HCT116 (cell line): ENCODE measurements around the gene GRM8. TPM values are rescaled to one million over a fixed set of nuclear protein-coding genes. Genes with fewer than 3 reads are reported as not detected.

Experiments
- ATAC-seq: fragments of 200-7000 bp; cut with Tn5 transposase; 2 replicates; pipeline ENCODE4 v1.9.1; 2020; ENCODE audit warnings: mild to moderate bottlenecking, moderate library complexity
- BruUV-seq: library from RNA; stranded (reverse); fragments of 400-500 nt; replicated peaks from 2 replicates; lab custom pipeline; 2021; lab: Mats Ljungman, UMichigan
- CTCF ChIA-PET: fragments of 300-600 bp; sonication (Branson Sonifier 250); formaldehyde crosslinking; loops from one replicate; lab custom pipeline; 2021; ENCODE audit warnings: antibody characterized with exemption; lab: Charles Lee
- POLR2A ChIA-PET: fragments of 300-600, 350-600 bp; sonication (Branson Sonifier 250); formaldehyde crosslinking; loops from one replicate; lab custom pipeline; 2021; ENCODE audit warnings: antibody characterized with exemption; lab: Charles Lee
- RAD21 ChIA-PET, 2 experiments: fragments of 300-600 bp; sonication (Branson Sonifier 250); formaldehyde crosslinking; loops; one replicate each; lab custom pipeline; 2023; ENCODE audit warnings: low total read pairs in 2 of 2; ENCODE audit not compliant: uncharacterized antibody in 2 of 2, unreplicated experiment in 2 of 2, low non-redundant PET in 1 of 2; lab: Charles Lee
- DNase-seq: peaks from one replicate; pipeline ENCODE4 v3.0.0-alpha.2; 2010; ENCODE audit warnings: low read depth, low spot score
- H2AFZ ChIP-seq: fragments of 200-600 bp; shearing (Covaris generic), sonication (generic); 2 replicates; pipeline ENCODE4 v1.6.1; 2017; ENCODE audit warnings: low read depth, mixed run types, mixed read lengths, antibody characterized with exemption, low read length; ENCODE audit not compliant: poor library complexity, severe bottlenecking
- H3K27ac ChIP-seq: 2 replicates; pipeline ENCODE4 v1.5.1; 2012; ENCODE audit warnings: low read depth, low read length
- H3K27me3 ChIP-seq: fragments of 200-600 bp; sonication (generic); 2 replicates; pipeline ENCODE4 v1.6.1; 2016; ENCODE audit warnings: mixed run types, low read length, mixed read lengths; ENCODE audit not compliant: insufficient read depth
- H3K36me3 ChIP-seq, 2 experiments: fragments of 200-500 bp in 1 of 2; fragments of 200-600 bp in 1 of 2; sonication (Bioruptor generic) in 1 of 2; sonication (generic) in 1 of 2; 2 replicates each; pipeline versions ENCODE4 v1.5.1 to v1.6.1; 2014 to 2016; ENCODE audit warnings: low read length in 2 of 2, inconsistent platforms in 1 of 2, mixed read lengths in 1 of 2, mixed run types in 1 of 2; ENCODE audit not compliant: insufficient read depth in 2 of 2, control insufficient read depth in 1 of 2
- H3K4me1 ChIP-seq, 2 experiments: fragments of 200-600 bp in 1 of 2; sonication (generic) in 1 of 2; 2 replicates each; pipeline versions ENCODE4 v1.5.1 to v1.6.1; 2012 to 2017; ENCODE audit warnings: low read length in 2 of 2, inconsistent platforms in 1 of 2, mild to moderate bottlenecking in 1 of 2, mixed read lengths in 1 of 2, mixed run types in 1 of 2, moderate library complexity in 1 of 2; ENCODE audit not compliant: insufficient read depth in 2 of 2, control insufficient read depth in 1 of 2
- H3K4me2 ChIP-seq: fragments of 200-600 bp; sonication (generic); 2 replicates; pipeline ENCODE4 v1.6.1; 2017; ENCODE audit warnings: mixed run types, low read length, mixed read lengths
- H3K4me3 ChIP-seq, 2 experiments: fragments of 200-600 bp in 1 of 2; sonication (generic) in 1 of 2; replicated peaks in 1 of 2; 2 replicates each; pipeline ENCODE4 v1.5.1; 2011 to 2016; ENCODE audit warnings: low read length in 2 of 2, control low read depth in 1 of 2, low read depth in 1 of 2, mild to moderate bottlenecking in 1 of 2, mixed read lengths in 1 of 2, mixed run types in 1 of 2
- H3K79me2 ChIP-seq: fragments of 200-600 bp; sonication (generic); 2 replicates; pipeline ENCODE4 v1.6.1; 2017; ENCODE audit warnings: mild to moderate bottlenecking, mixed run types, low read length, moderate library complexity, mixed read lengths; ENCODE audit not compliant: insufficient read depth
- H3K9ac ChIP-seq: fragments of 200-600 bp; sonication (generic); 2 replicates; pipeline ENCODE4 v1.6.1; 2016; ENCODE audit warnings: low read length, mixed read lengths
- H3K9me2 ChIP-seq: fragments of 200-600 bp; sonication (generic), shearing (Covaris generic); 2 replicates; pipeline ENCODE4 v1.6.1; 2017; ENCODE audit warnings: mixed run types, mild to moderate bottlenecking, moderate library complexity; ENCODE audit not compliant: insufficient read depth
- H3K9me3 ChIP-seq, 2 experiments: fragments of 200-500 bp in 1 of 2; fragments of 200-600 bp in 1 of 2; sonication (Bioruptor generic) in 1 of 2; sonication (generic) in 1 of 2; 2 replicates each; pipeline ENCODE4 v1.6.1; 2014 to 2017; ENCODE audit warnings: low read length in 2 of 2, mixed read lengths in 2 of 2, inconsistent platforms in 1 of 2, low read depth in 1 of 2, mild to moderate bottlenecking in 1 of 2, mixed run types in 1 of 2, moderate library complexity in 1 of 2; ENCODE audit not compliant: control insufficient read depth in 1 of 2, insufficient read depth in 1 of 2
- H4K20me1 ChIP-seq: fragments of 200-600 bp; sonication (generic), shearing (Covaris generic); 2 replicates; pipeline ENCODE4 v1.6.1; 2017; ENCODE audit warnings: mixed run types, mild to moderate bottlenecking, moderate library complexity; ENCODE audit not compliant: insufficient read depth
- EZH2phosphoT487 ChIP-seq: fragments of 200-600 bp; IDR thresholded peaks from 2 replicates; pipeline ENCODE4 v1.6.1; 2018; ENCODE audit warnings: antibody characterized with exemption, borderline replicate concordance
- POLR2A ChIP-seq: IDR thresholded peaks from 2 replicates; pipeline ENCODE4 v1.7.0; 2011; ENCODE audit warnings: borderline replicate concordance; ENCODE audit not compliant: insufficient read depth, insufficient read length; ENCODE audit errors: extremely low read depth
- SIN3A ChIP-seq: IDR thresholded peaks from 2 replicates; pipeline ENCODE4 v1.6.1; 2012; ENCODE audit warnings: low read depth
- SP1 ChIP-seq: IDR thresholded peaks from 2 replicates; pipeline ENCODE4 v1.6.1; 2012; ENCODE audit warnings: low read depth
- intact Hi-C: fragments of 100-400 bp; cut with micrococcal nuclease; formaldehyde crosslinking; loops from 2 replicates; pipeline ENCODE4 v1.10.0; 2022
- total RNA-seq: library from RNA; stranded (reverse); gene quantifications from one replicate; pipeline ENCODE4 v1.2.1, GENCODE V29; 2021; ENCODE audit not compliant: unreplicated experiment

GRM8 gene
- total RNA-seq, 1 experiment from 2014 or later: 0.05 TPM

DNA sequence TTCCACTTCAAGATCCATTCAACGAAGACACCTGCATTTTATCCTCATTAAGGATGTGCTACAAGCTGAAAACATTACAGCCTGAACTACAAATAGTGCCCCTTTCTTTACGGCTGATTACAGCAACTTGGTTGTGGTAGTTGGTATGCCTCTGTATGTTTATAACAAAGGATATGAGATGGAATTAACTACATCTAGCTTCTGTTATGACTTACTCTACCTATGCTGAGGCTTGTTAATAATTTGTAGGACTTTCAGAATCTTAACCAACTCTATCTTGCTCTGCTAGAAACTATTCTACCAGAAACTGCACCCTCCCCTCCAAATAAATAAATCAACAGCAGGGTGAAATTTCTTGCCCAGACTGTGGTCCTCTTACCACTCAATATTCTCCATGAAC lies 448.1 kb downstream of the GRM8 start:
- H3K4me3 ChIP-seq: no peak overlapping the region
- no peaks in the 10 kb centered on the region for H3K9me3 ChIP-seq
- CTCF ChIA-PET: no interaction called here
- H3K9ac ChIP-seq: no peak overlapping the region
- H3K27me3 ChIP-seq: no peaks in the 10 kb centered on the region
- H3K4me1 ChIP-seq: no peaks in the 10 kb centered on the region
- no peak overlapping the region for H2AFZ ChIP-seq
- RAD21 ChIA-PET: no interaction called here
- H3K79me2 ChIP-seq: no peaks in the 10 kb centered on the region
- no peaks in the 10 kb centered on the region for H3K9me2 ChIP-seq
- intact Hi-C loops: loop anchor here (5.0 kb wide), 2 partner anchors 643 to 1403 kb away; no protein-coding TSS in a partner anchor
- TF ChIP-seq EZH2phosphoT487 (no peak), SP1 (no peak), SIN3A (no peak)
- no peak overlapping the region for H3K4me2 ChIP-seq
- BruUV-seq: no TSS peak
- ATAC-seq: no peak
- no peak overlapping the region for H3K27ac ChIP-seq
- H4K20me1 ChIP-seq: no peaks in the 10 kb centered on the region
- H3K36me3 ChIP-seq: no peaks in the 10 kb centered on the region
- POLR2A ChIA-PET: no interaction called here
- no peak for DNase-seq

GRCh38 chr7:126803990-126804389 lies 448.8 kb downstream of the GRM8 start:
- CTCF ChIA-PET: interaction anchor here (0.7 to 1.9 kb wide), 6 partner anchors 9 to 711 kb away, joined by 3 to 11 read pairs (median 4); no protein-coding TSS in a partner anchor
- H3K9me3 ChIP-seq: no peaks in the 10 kb centered on the region
- BruUV-seq: no TSS peak

More at GRCh38 chr7:126803990-126804389, 448.8 kb downstream of the GRM8 start:
- Histone ChIP-seq H3K9ac (no peak overlapping the region), H2AFZ (no peak overlapping the region), H3K27me3 (no peaks in the 10 kb centered on the region), H3K4me3 (no peak overlapping the region), H3K36me3 (no peaks in the 10 kb centered on the region), H3K27ac (no peak overlapping the region), H3K79me2 (no peaks in the 10 kb centered on the region), H3K4me2 (no peak overlapping the region), H3K9me2 (no peaks in the 10 kb centered on the region), H3K4me1 (no peaks in the 10 kb centered on the region), H4K20me1 (no peaks in the 10 kb centered on the region)
- RAD21 ChIA-PET: no interaction called here
- POLR2A ChIA-PET: no interaction called here
- intact Hi-C loops: loop anchor here (1.0 to 5.0 kb wide), 5 partner anchors 96 to 1403 kb away; no protein-coding TSS in a partner anchor
- no peak for TF ChIP-seq POLR2A
- no peak for DNase-seq
- ATAC-seq: no peak
